ENCODE data around the gene ECM2. TPM values are rescaled to one million over a fixed set of nuclear protein-coding genes. Genes with fewer than 3 reads are reported as not detected.

Gene ECM2
- polyA plus RNA-seq, 4 donors, result 12.6 to 103 (median 19.2) TPM

GRCh38 chr9:92468206-92468605 is 67.6 kb downstream of the ECM2 start:
- no peak for DNase-seq (ENCODE audit: low read depth in 4 of 4, low spot score in 3 of 4)

GRCh38 chr9:92467511-92467910 is 68.3 kb downstream of the ECM2 start:
- DNase-seq (ENCODE audit: low read depth in 4 of 4, low spot score in 3 of 4), result no peak

- no peak for DNase-seq (ENCODE audit: low read depth in 4 of 4, low spot score in 3 of 4)
These were observed 68.7 kb downstream of the ECM2 start for GRCh38 chr9:92467041-92467440.

GRCh38 chr9:92463984-92464383 is 71.8 kb downstream of the ECM2 start:
- DNase-seq (ENCODE audit: low read depth in 4 of 4, low spot score in 3 of 4), result no peak

GRCh38 chr9:92463387-92463786 is 72.4 kb downstream of the ECM2 start:
- DNase-seq (ENCODE audit: low read depth in 4 of 4, low spot score in 3 of 4), result no peak

GRCh38 chr9:92457576-92457975 is 78.2 kb downstream of the ECM2 start:
- DNase-seq (ENCODE audit: low read depth in 4 of 4, low spot score in 3 of 4), result no peak

GRCh38 chr9:92455217-92455616 is 80.6 kb downstream of the ECM2 start:
- no peak for DNase-seq (ENCODE audit: low read depth in 4 of 4, low spot score in 3 of 4)

GRCh38 chr9:92446536-92446935 is 89.3 kb downstream of the ECM2 start:
- no peak for DNase-seq (ENCODE audit: low read depth in 4 of 4, low spot score in 3 of 4)

Other genes starting within 250 kb of the ECM2 start
- 100 to 1,000 TPM in 2 of 4 donors, 10 to 100 TPM in 2; 75.2 to 110 (median 104) TPM for gene IARS1, start 242.3 kb downstream of the ECM2 start, polyA plus RNA-seq (ENCODE audit: insufficient read length in 4 of 4)
- 10 to 100 TPM; 33.2 to 56.5 (median 42.5) TPM for gene NOL8, start 210.6 kb downstream of the ECM2 start, polyA plus RNA-seq (ENCODE audit: insufficient read length in 4 of 4)
- 1 to 10 TPM; 6.5 to 8.9 (median 7.4) TPM for gene CENPP, start 210.0 kb downstream of the ECM2 start, polyA plus RNA-seq (ENCODE audit: insufficient read length in 4 of 4)
- gene OGN, start 131.4 kb downstream of the ECM2 start, polyA plus RNA-seq (ENCODE audit: insufficient read length in 4 of 4), result 100 to 1,000 TPM in 3 of 4 donors, 10 to 100 TPM in 1; 30.2 to 902 (median 133) TPM
- 10 to 100 TPM in 1 of 4 donors, 1 to 10 TPM in 2, under 1 TPM in 1; 0.66 to 86.5 (median 6.9) TPM for gene OMD, start 111.5 kb downstream of the ECM2 start, polyA plus RNA-seq (ENCODE audit: insufficient read length in 4 of 4)
- gene ASPN, start 53.5 kb downstream of the ECM2 start, polyA plus RNA-seq (ENCODE audit: insufficient read length in 4 of 4), result 100 to 1,000 TPM in 1 of 4 donors, 10 to 100 TPM in 2, 1 to 10 TPM in 1; 8.3 to 256 (median 31.6) TPM
- gene IPPK, start 134.1 kb upstream of the ECM2 start, polyA plus RNA-seq (ENCODE audit: insufficient read length in 4 of 4), result 10 to 100 TPM in 3 of 4 donors, 1 to 10 TPM in 1; 9.2 to 12.9 (median 10.7) TPM
- 10 to 100 TPM; 28.8 to 32.6 (median 31.3) TPM for gene BICD2, start 228.8 kb upstream of the ECM2 start, polyA plus RNA-seq (ENCODE audit: insufficient read length in 4 of 4)

Data from left renal pelvis (tissue), 4 donors.